Keratinocyte (primary cell): Measurements from ENCODE around the gene IKZF1. TPM values are rescaled to one million over a fixed set of nuclear protein-coding genes. Genes with fewer than 3 reads are reported as not detected.

ENCODE experiments used
- DNase-seq: peaks from one replicate; pipeline ENCODE4 v3.0.0-alpha.2; 2011; ENCODE audit warnings: low read depth, missing footprints, low spot score
- FAIRE-seq: peaks from 2 replicates; lab custom pipeline; 2011; peaks lifted over from hg19 to GRCh38; lab: Jason Lieb, UNC
- H2AFZ ChIP-seq: 2 replicates; pipeline ENCODE4 v1.6.0; 2012; ENCODE audit warnings: low read length, control low read depth, inconsistent platforms; ENCODE audit not compliant: control insufficient read depth
- H3K27ac ChIP-seq: 2 replicates; pipeline ENCODE4 v1.5.1; 2011; ENCODE audit warnings: low read length; ENCODE audit not compliant: control insufficient read depth, insufficient read depth
- H3K27me3 ChIP-seq: 3 replicates; pipeline ENCODE4 v1.6.0; 2011; ENCODE audit warnings: low read length; ENCODE audit not compliant: control insufficient read depth, insufficient read depth; ENCODE audit errors: extremely low read depth
- H3K36me3 ChIP-seq, 2 experiments: 2 replicates in 1 of 2; 3 replicates in 1 of 2; pipeline ENCODE4 v1.5.1; 2011; ENCODE audit warnings: low read length in 2 of 2, mild to moderate bottlenecking in 1 of 2; ENCODE audit not compliant: control insufficient read depth in 2 of 2, insufficient read depth in 2 of 2; ENCODE audit errors: extremely low read depth in 1 of 2
- H3K4me1 ChIP-seq: 3 replicates; pipeline ENCODE4 v1.5.1; 2011; ENCODE audit warnings: low read length; ENCODE audit not compliant: control insufficient read depth, insufficient read depth; ENCODE audit errors: extremely low read depth
- H3K4me2 ChIP-seq: 3 replicates; pipeline ENCODE4 v1.6.0; 2011; ENCODE audit warnings: low read depth, low read length; ENCODE audit not compliant: control insufficient read depth, insufficient read depth; ENCODE audit errors: extremely low read depth
- H3K4me3 ChIP-seq, 3 experiments: fragments of 200-600 bp in 1 of 3; sonication (generic) in 1 of 3; 2 replicates in 2 of 3; 3 replicates in 1 of 3; pipeline ENCODE4 v1.5.1; 2011 to 2016; ENCODE audit warnings: low read length in 3 of 3, mild to moderate bottlenecking in 3 of 3, control low read depth in 2 of 3, inconsistent platforms in 1 of 3, low read depth in 1 of 3, mixed read lengths in 1 of 3, mixed run types in 1 of 3, moderate library complexity in 1 of 3; ENCODE audit not compliant: control insufficient read depth in 2 of 3, insufficient read depth in 2 of 3; ENCODE audit errors: extremely low read depth in 1 of 3
- H3K79me2 ChIP-seq: 2 replicates; pipeline ENCODE4 v1.6.0; 2012; ENCODE audit warnings: low read length; ENCODE audit not compliant: control insufficient read depth, insufficient read depth
- H3K9ac ChIP-seq: 3 replicates; pipeline ENCODE4 v1.6.0; 2011; ENCODE audit warnings: low read length; ENCODE audit not compliant: control insufficient read depth, insufficient read depth; ENCODE audit errors: extremely low read depth
- H3K9me1 ChIP-seq: 3 replicates; pipeline ENCODE4 v1.6.0; 2011; ENCODE audit warnings: low read length; ENCODE audit not compliant: control insufficient read depth, insufficient read depth; ENCODE audit errors: extremely low read depth
- H3K9me3 ChIP-seq: 2 replicates; pipeline ENCODE4 v1.5.1; 2012; ENCODE audit warnings: low read depth, low read length; ENCODE audit not compliant: control insufficient read depth
- H4K20me1 ChIP-seq: 3 replicates; pipeline ENCODE4 v1.6.0; 2011; ENCODE audit warnings: low read length; ENCODE audit not compliant: control insufficient read depth, insufficient read depth; ENCODE audit errors: extremely low read depth
- EZH2 ChIP-seq: IDR thresholded peaks from one replicate; pipeline ENCODE4 v1.6.1; 2012; ENCODE audit warnings: inconsistent platforms, mild to moderate bottlenecking, low read length, moderate library complexity
- dilution Hi-C: fragments of 300-500 bp; cut with MboI; formaldehyde crosslinking; loops from one replicate; pipeline ENCODE4 v1.7.0; 2020; ENCODE audit warnings: low sequenced_read_pairs; ENCODE audit not compliant: extremely low pct_ligation_motif_present
- polyA plus RNA-seq, 5 experiments: library from polyadenylated mRNA; depleted of rRNA in 3 of 5; stranded (reverse) in 3 of 5; stranded (forward) in 1 of 5; unstranded in 1 of 5; fragments of >200 nt; gene quantifications; 1 replicate in 1 of 5; 2 replicates in 3 of 5; 3 replicates in 1 of 5; pipeline versions ENCODE4 v1.2.1 to v1.2.3, GENCODE V29; 2011 to 2012; ENCODE audit warnings: missing spikeins in 2 of 5, low read depth in 1 of 5, low replicate concordance in 1 of 5
- TF ChIP-seq, protein P1 (sequence below), 3 experiments: IDR thresholded peaks in 1 of 3; conservative IDR thresholded peaks in 1 of 3; optimal IDR thresholded peaks in 1 of 3; 2 replicates in 2 of 3; 3 replicates in 1 of 3; pipeline versions ENCODE3 to v1.5.1; 2011; ENCODE audit warnings: low read length in 3 of 3, mild to moderate bottlenecking in 3 of 3, moderate library complexity in 2 of 3, control low read depth in 1 of 3, inconsistent platforms in 1 of 3; ENCODE audit not compliant: insufficient read depth in 2 of 3; ENCODE audit errors: extremely low read depth in 1 of 3

Gene IKZF1
- polyA plus RNA-seq, 1 donor (not counting 4 experiments of a cell fraction or from before 2014, with no cell fraction given), result not detected

DNA sequence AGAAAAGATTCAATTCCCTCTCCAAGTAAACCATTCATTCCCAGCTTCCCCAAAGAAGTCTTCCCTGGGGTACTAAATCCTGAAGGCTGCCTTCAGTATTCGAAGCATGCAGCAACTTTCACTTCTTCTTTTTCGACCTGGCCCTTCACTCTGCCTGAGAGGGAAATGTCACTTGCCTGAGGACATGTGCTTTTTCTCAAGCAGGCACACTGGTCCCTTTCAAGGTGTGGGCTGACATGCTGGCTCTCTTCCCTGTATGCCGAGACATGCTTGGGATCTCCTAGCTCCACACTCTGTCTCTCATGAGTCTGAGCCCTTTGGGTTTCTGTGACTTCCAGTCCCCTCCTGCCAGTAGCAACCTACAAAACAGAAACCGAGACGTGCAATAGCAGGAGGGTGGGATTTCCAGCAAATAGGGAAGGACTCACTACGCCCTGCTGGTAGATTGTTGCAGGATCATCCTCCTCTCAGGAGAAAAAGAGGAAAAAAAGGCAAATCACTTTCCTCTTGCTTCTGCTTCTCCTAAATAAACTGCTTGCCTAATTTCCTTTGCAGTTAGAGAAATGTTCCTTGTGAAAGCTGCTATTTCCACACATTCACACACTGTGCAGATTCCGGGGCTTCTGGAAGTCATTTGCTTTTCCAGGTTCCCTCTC is 112.1 kb downstream of the IKZF1 start:
- no peak overlapping the region for H3K4me3 ChIP-seq
- H3K9me3 ChIP-seq, result no peaks in the 10 kb centered on the region
- H3K36me3 ChIP-seq, result no peaks in the 10 kb centered on the region
- DNase-seq, result no peak
- H3K9me1 ChIP-seq, result no peaks in the 10 kb centered on the region
- no peak overlapping the region for H2AFZ ChIP-seq
- no peaks in the 10 kb centered on the region for H3K27me3 ChIP-seq
- dilution Hi-C loops, result no loop called here
- peak; percentile 17 for FAIRE-seq
- TF ChIP-seq, protein P1, sequence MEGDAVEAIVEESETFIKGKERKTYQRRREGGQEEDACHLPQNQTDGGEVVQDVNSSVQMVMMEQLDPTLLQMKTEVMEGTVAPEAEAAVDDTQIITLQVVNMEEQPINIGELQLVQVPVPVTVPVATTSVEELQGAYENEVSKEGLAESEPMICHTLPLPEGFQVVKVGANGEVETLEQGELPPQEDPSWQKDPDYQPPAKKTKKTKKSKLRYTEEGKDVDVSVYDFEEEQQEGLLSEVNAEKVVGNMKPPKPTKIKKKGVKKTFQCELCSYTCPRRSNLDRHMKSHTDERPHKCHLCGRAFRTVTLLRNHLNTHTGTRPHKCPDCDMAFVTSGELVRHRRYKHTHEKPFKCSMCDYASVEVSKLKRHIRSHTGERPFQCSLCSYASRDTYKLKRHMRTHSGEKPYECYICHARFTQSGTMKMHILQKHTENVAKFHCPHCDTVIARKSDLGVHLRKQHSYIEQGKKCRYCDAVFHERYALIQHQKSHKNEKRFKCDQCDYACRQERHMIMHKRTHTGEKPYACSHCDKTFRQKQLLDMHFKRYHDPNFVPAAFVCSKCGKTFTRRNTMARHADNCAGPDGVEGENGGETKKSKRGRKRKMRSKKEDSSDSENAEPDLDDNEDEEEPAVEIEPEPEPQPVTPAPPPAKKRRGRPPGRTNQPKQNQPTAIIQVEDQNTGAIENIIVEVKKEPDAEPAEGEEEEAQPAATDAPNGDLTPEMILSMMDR (optimal IDR thresholded peaks at IDR 0.05 in 1 of 3, IDR thresholded peaks at IDR 0.05 in 1 of 3, conservative IDR thresholded peaks at IDR 0.05 in 1 of 3; ENCODE audit: extremely low read depth in 1 of 3, insufficient read depth in 2 of 3, low read length in 3 of 3), result no peak
- no peak for TF ChIP-seq EZH2
- peaks cover 2% of the 10 kb centered on the region for H3K4me1 ChIP-seq
- H3K79me2 ChIP-seq, result no peaks in the 10 kb centered on the region
- H3K4me2 ChIP-seq, result peak overlapping the region; percentile 9
- no peaks in the 10 kb centered on the region for H4K20me1 ChIP-seq
- no peak overlapping the region for H3K27ac ChIP-seq
- H3K9ac ChIP-seq, result no peak overlapping the region

DNA sequence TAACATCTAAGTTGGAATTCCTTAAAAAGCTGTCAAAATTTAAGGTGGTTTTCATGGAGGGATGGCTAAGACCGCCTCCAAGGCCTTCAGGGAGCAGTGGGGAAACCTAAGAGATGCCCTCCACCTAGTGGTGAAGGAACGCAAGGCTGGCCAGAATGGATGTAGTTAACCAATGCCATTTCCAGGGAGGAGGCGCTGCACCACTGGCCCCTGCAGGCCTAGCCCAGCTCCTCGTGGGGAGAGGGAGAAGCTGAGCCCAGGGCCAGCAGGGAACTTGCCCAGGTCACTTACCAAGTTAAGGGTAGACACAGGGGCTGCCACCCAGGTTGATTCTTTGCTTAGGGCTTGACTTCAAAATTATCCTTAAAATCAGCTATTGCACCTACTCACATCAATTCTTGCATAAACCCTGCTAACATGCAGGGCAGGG is 113.6 kb downstream of the IKZF1 start:
- no peaks in the 10 kb centered on the region for H3K79me2 ChIP-seq

More for the DNA sequence above, 113.6 kb downstream of the IKZF1 start:
- peak; percentile 78 for FAIRE-seq
- Histone ChIP-seq H3K4me3 (no peak overlapping the region), H3K27me3 (no peaks in the 10 kb centered on the region), H3K9me3 (no peaks in the 10 kb centered on the region), H3K9me1 (no peaks in the 10 kb centered on the region), H3K36me3 (no peaks in the 10 kb centered on the region), H3K4me2 (no peak overlapping the region), H3K4me1 (peaks cover 2% of the 10 kb centered on the region), H2AFZ (no peak overlapping the region), H3K9ac (no peak overlapping the region), H3K27ac (no peak overlapping the region), H4K20me1 (no peaks in the 10 kb centered on the region)
- TF ChIP-seq, protein P1 (optimal IDR thresholded peaks at IDR 0.05 in 1 of 3, IDR thresholded peaks at IDR 0.05 in 1 of 3, conservative IDR thresholded peaks at IDR 0.05 in 1 of 3; ENCODE audit: extremely low read depth in 1 of 3, insufficient read depth in 2 of 3, low read length in 3 of 3), result peak; percentile 96 to 99 (median 97)
- TF ChIP-seq EZH2, result no peak
- dilution Hi-C loops, result no loop called here
- DNase-seq, result peak; percentile 13
